B cell (primary cell): ENCODE results near the gene CDCA5. TPM values are rescaled to one million over a fixed set of nuclear protein-coding genes. Genes with fewer than 3 reads are reported as not detected.
A peak's percentile ranks its signal among the peaks of the same experiment; 100 is the strongest.

Source experiments
- ATAC-seq: fragments of 200-7000 bp; cut with Tn5 transposase; one replicate; pipeline ENCODE4 v1.10.0; 2021; ENCODE audit warnings: low read depth, mild to moderate bottlenecking, moderate number of reproducible peaks, moderate library complexity
- CTCF ChIA-PET: fragments of 350-600 bp; sonication (Branson Sonifier 250); formaldehyde crosslinking; loops from one replicate; lab custom pipeline; 2021; ENCODE audit warnings: antibody characterized with exemption, inconsistent platforms; lab: Charles Lee
- POLR2A ChIA-PET: fragments of 350-600 bp; sonication (Branson Sonifier 250); formaldehyde crosslinking; loops from one replicate; lab custom pipeline; 2021; ENCODE audit warnings: antibody characterized with exemption; lab: Charles Lee
- DNase-seq: peaks from one replicate; pipeline ENCODE4 v3.0.0; 2013
- H2AFZ ChIP-seq: 2 replicates; pipeline ENCODE4 v1.6.1; 2012; ENCODE audit warnings: mild to moderate bottlenecking, low read depth, low read length; ENCODE audit not compliant: insufficient read depth, poor library complexity, severe bottlenecking
- H3K27ac ChIP-seq, 2 donors: 1 replicate in 1 of 2; 2 replicates in 1 of 2; pipeline ENCODE4 v1.5.1; 2012 to 2013; ENCODE audit warnings: low read length in 2 of 2, mild to moderate bottlenecking in 2 of 2, moderate library complexity in 1 of 2
- H3K27me3 ChIP-seq, 4 experiments: fragments of 200-600 bp in 1 of 4; sonication (generic) in 1 of 4; replicated peaks in 1 of 4; 1 replicate in 2 of 4; 2 replicates in 2 of 4; pipeline versions ENCODE4 v1.6.1 to v1.7.0; 2013 to 2016; ENCODE audit warnings: low read length in 3 of 4, mild to moderate bottlenecking in 2 of 4, mixed read lengths in 1 of 4, moderate library complexity in 1 of 4; ENCODE audit not compliant: insufficient read depth in 4 of 4, control insufficient read depth in 3 of 4; ENCODE audit errors: control extremely low read depth in 1 of 4
- H3K36me3 ChIP-seq, 2 experiments: replicated peaks in 1 of 2; 1 replicate in 1 of 2; 2 replicates in 1 of 2; pipeline versions ENCODE4 v1.6.1 to v1.7.1; 2013; ENCODE audit warnings: low read length in 1 of 2; ENCODE audit not compliant: insufficient read depth in 2 of 2, control insufficient read depth in 1 of 2; ENCODE audit errors: control extremely low read depth in 1 of 2, extremely low read depth in 1 of 2
- H3K4me1 ChIP-seq, 2 donors: fragments of 200-600 bp in 1 of 2; sonication (generic) in 1 of 2; 1 replicate in 1 of 2; 2 replicates in 1 of 2; pipeline versions ENCODE4 v1.5.1 to v1.6.1; 2013 to 2017; ENCODE audit warnings: low read length in 2 of 2; ENCODE audit not compliant: control insufficient read depth in 2 of 2, insufficient read depth in 2 of 2
- H3K4me2 ChIP-seq: replicated peaks from 2 replicates; pipeline ENCODE3; 2012; ENCODE audit warnings: mild to moderate bottlenecking, low read depth, low read length; ENCODE audit not compliant: poor library complexity, severe bottlenecking
- H3K4me3 ChIP-seq, 5 experiments: fragments of 200-600 bp in 1 of 5; sonication (generic) in 1 of 5; 1 replicate in 3 of 5; 2 replicates in 2 of 5; pipeline versions ENCODE4 v1.5.1 to v1.7.0; 2011 to 2016; ENCODE audit warnings: low read length in 4 of 5, mild to moderate bottlenecking in 4 of 5, low read depth in 2 of 5, control low read depth in 1 of 5, moderate library complexity in 1 of 5; ENCODE audit not compliant: insufficient read depth in 1 of 5; ENCODE audit errors: control extremely low read depth in 1 of 5, extremely low read depth in 1 of 5
- H3K79me2 ChIP-seq: fragments of 200-600 bp; sonication (generic); one replicate; pipeline ENCODE4 v1.6.0; 2016; ENCODE audit warnings: low read length; ENCODE audit not compliant: control insufficient read depth, insufficient read depth
- H3K9ac ChIP-seq: fragments of 200-600 bp; sonication (generic); 2 replicates; pipeline ENCODE4 v1.6.1; 2017; ENCODE audit warnings: mild to moderate bottlenecking, low read length, moderate library complexity
- H3K9me3 ChIP-seq, 3 donors: one replicate each; pipeline versions ENCODE4 v1.6.1 to v1.7.1; 2013; ENCODE audit warnings: low read length in 2 of 3; ENCODE audit not compliant: control insufficient read depth in 2 of 3, insufficient read depth in 1 of 3; ENCODE audit errors: control extremely low read depth in 1 of 3
- H4K20me1 ChIP-seq: 2 replicates; pipeline ENCODE4 v1.6.0; 2012; ENCODE audit warnings: mild to moderate bottlenecking, low read length; ENCODE audit not compliant: insufficient read depth, control insufficient read depth, poor library complexity, severe bottlenecking
- H3K27ac Mint-ChIP-seq: one replicate; pipeline ENCODE4 v1.8.0; 2021; ENCODE audit warnings: mixed read lengths
- H3K27me3 Mint-ChIP-seq: one replicate; pipeline ENCODE4 v1.8.0; 2021; ENCODE audit warnings: mixed read lengths
- H3K4me1 Mint-ChIP-seq: one replicate; pipeline ENCODE4 v1.8.0; 2021; ENCODE audit warnings: mixed read lengths
- H3K4me3 Mint-ChIP-seq: one replicate; pipeline ENCODE4 v1.8.0; 2021; ENCODE audit warnings: mixed read lengths
- H3K9me3 Mint-ChIP-seq: one replicate; pipeline ENCODE4 v1.8.0; 2022; ENCODE audit warnings: mixed read lengths; ENCODE audit not compliant: insufficient read depth
- CTCF ChIP-seq: fragments of 200-600 bp; IDR thresholded peaks from one replicate; pipeline ENCODE4 v1.8.0; 2022; ENCODE audit warnings: antibody characterized with exemption, mild to moderate bottlenecking
- EZH2 ChIP-seq: IDR thresholded peaks from 2 replicates; pipeline ENCODE4 v1.6.1; 2012; ENCODE audit warnings: borderline replicate concordance, low read depth, mild to moderate bottlenecking, moderate library complexity, low read length; ENCODE audit not compliant: insufficient read depth, poor library complexity, severe bottlenecking
- WGBS: methylation state at CpG from one replicate; pipeline ENCODE4 v1.1.5; 2013; ENCODE audit warnings: missing lambda C conversion rate; ENCODE audit not compliant: insufficient coverage; 5-methylcytosine and 5-hydroxymethylcytosine counted together
- intact Hi-C: fragments of 100-400 bp; cut with micrococcal nuclease; formaldehyde crosslinking; loops from one replicate; pipeline ENCODE4 v1.10.0; 2022
- polyA plus RNA-seq: library from polyadenylated mRNA; depleted of rRNA; stranded (reverse); fragments of >200 nt; gene quantifications from 2 replicates; pipeline ENCODE4 v1.2.3, GENCODE V29; 2012
- total RNA-seq, 2 donors: library from RNA; stranded (reverse); fragments of 120-200 nt in 1 of 2; gene quantifications; 1 replicate in 1 of 2; 2 replicates in 1 of 2; pipeline versions ENCODE4 v1.2.3 to v1.2.4, GENCODE V29; 2013 to 2022

Gene CDCA5
- total and polyA plus RNA-seq, 2 donors (not counting 1 experiment from before 2014, with no cell fraction given): 1.1 to 1.4 TPM

GRCh38 chr11:65130631-65131416, 47.0 kb upstream of the CDCA5 start:
- Histone ChIP-seq H3K36me3 (peaks cover 3 to 65% of the 10 kb centered on the region in 2 experiments), H3K4me1 (peaks cover 38 to 66% of the 10 kb centered on the region in 2 donors), H3K27me3 (no peaks in the 10 kb centered on the region), H3K4me2 (peak overlapping the region; percentile 89), H3K9me3 (no peaks in the 10 kb centered on the region), H3K9ac (peak overlapping the region; percentile 99), H3K79me2 (peaks cover 65% of the 10 kb centered on the region), H4K20me1 (peaks cover 82% of the 10 kb centered on the region), H3K27ac (peak overlapping the region; percentile 22 to 99), H2AFZ (no peak overlapping the region), H3K4me3 (peak overlapping the region in 1 of 5 experiments; percentile 99)
- H3K27me3 Mint-ChIP-seq: no peaks in the 10 kb centered on the region
- peak overlapping the region; percentile 99 for H3K27ac Mint-ChIP-seq
- ChIA-PET CTCF (interaction anchor here (0.6 to 7.5 kb wide), 9 partner anchors 9 to 283 kb away, joined by 3 to 64 read pairs (median 9); partner anchors contain the start of genes CAPN1, FAU, MRPL49 and TM7SF2), POLR2A (interaction anchor here (1.4 to 8.8 kb wide), 2 partner anchors 11 to 19 kb away, joined by 8 to 160 read pairs; partner anchors contain the start of genes FAU, MRPL49, TM7SF2 and ZNHIT2)
- H3K9me3 Mint-ChIP-seq: no peaks in the 10 kb centered on the region
- H3K4me1 Mint-ChIP-seq: peaks cover 57% of the 10 kb centered on the region
- peak overlapping the region; percentile 97 for H3K4me3 Mint-ChIP-seq
- no peak for ATAC-seq
- intact Hi-C loops: loop anchor here (5.0 kb wide), 2 partner anchors 89 to 486 kb away; partner anchors contain the start of genes PCNX3 and SAC3D1
- no peak for TF ChIP-seq EZH2
- no peak for TF ChIP-seq CTCF
- 52% methylated on average over 18 of the region's 19 CpGs for WGBS
- DNase-seq: peak; percentile 27
